ENCODE data around the gene FGF19.
"Not testable (repeated sequence)": the region's sequence is repeated elsewhere in the genome, so short reads cannot be mapped to it uniquely, and the experiment has no call there.

Gene FGF19

GRCh38 chr11:69695581-69695980 is 8.2 kb downstream of the FGF19 start:
- DNase-seq, result no peak

- DNase-seq, result no peak
Measured at GRCh38 chr11:69694781-69695180, 9.0 kb downstream of the FGF19 start.

- DNase-seq, result no peak
Measured at GRCh38 chr11:69692422-69692821, 11.4 kb downstream of the FGF19 start.

- DNase-seq, result no peak
Measured at GRCh38 chr11:69691463-69691862, 12.4 kb downstream of the FGF19 start.

- DNase-seq, result no peak
Measured at GRCh38 chr11:69689484-69690319, 14.1 kb downstream of the FGF19 start.

- DNase-seq, result not testable (repeated sequence)
Measured at GRCh38 chr11:69687969-69688771, 15.7 kb downstream of the FGF19 start.

GRCh38 chr11:69686856-69687255 is 17.0 kb downstream of the FGF19 start:
- DNase-seq, result no peak

GRCh38 chr11:69686452-69686851 is 17.4 kb downstream of the FGF19 start:
- no peak for DNase-seq

GRCh38 chr11:69685348-69685747 is 18.5 kb downstream of the FGF19 start:
- DNase-seq, result no peak

GRCh38 chr11:69684651-69685050 is 19.2 kb downstream of the FGF19 start:
- DNase-seq, result no peak

GRCh38 chr11:69683764-69684333 is 20.0 kb downstream of the FGF19 start:
- no peak for DNase-seq

GRCh38 chr11:69682681-69683326 is 21.0 kb downstream of the FGF19 start:
- DNase-seq, result no peak

- DNase-seq, result no peak
Measured at GRCh38 chr11:69682221-69682620, 21.6 kb downstream of the FGF19 start.

- no peak for DNase-seq
Measured at GRCh38 chr11:69680688-69681087, 23.1 kb downstream of the FGF19 start.

GRCh38 chr11:69677749-69678148 is 26.1 kb downstream of the FGF19 start:
- DNase-seq, result no peak

- peak; percentile 92 for DNase-seq
Measured at GRCh38 chr11:69674886-69675714, 28.7 kb downstream of the FGF19 start, which contains the start of gene LTO1. Gene LTO1, minus strand, starts transcription at chr11:69675353. Its CDS starts 114 bp downstream, at chr11:69675239.

- DNase-seq, result peak; percentile 72
Measured at GRCh38 chr11:69674267-69674885, 29.4 kb downstream of the FGF19 start.

GRCh38 chr11:69671734-69672465 is 31.9 kb downstream of the FGF19 start:
- DNase-seq, result no peak

GRCh38 chr11:69670158-69670845 is 33.5 kb downstream of the FGF19 start:
- DNase-seq, result peak; percentile 44

- no peak for DNase-seq
Measured at GRCh38 chr11:69669486-69669885, 34.3 kb downstream of the FGF19 start.

All from amniotic stem cell (primary cell).